Stimulated activated CD8-positive, alpha-beta memory T cell treated with anti-CD3 and anti-CD28 coated beads, Interleukin-7, amount 100 ng/mL, for 24 hours (primary cell): Measurements from ENCODE around the gene ZDHHC22.

ENCODE experiments used
- DNase-seq: peaks from one replicate; pipeline ENCODE4 v3.0.0-alpha.2; 2020; ENCODE audit warnings: low read depth

Gene ZDHHC22

DNA sequence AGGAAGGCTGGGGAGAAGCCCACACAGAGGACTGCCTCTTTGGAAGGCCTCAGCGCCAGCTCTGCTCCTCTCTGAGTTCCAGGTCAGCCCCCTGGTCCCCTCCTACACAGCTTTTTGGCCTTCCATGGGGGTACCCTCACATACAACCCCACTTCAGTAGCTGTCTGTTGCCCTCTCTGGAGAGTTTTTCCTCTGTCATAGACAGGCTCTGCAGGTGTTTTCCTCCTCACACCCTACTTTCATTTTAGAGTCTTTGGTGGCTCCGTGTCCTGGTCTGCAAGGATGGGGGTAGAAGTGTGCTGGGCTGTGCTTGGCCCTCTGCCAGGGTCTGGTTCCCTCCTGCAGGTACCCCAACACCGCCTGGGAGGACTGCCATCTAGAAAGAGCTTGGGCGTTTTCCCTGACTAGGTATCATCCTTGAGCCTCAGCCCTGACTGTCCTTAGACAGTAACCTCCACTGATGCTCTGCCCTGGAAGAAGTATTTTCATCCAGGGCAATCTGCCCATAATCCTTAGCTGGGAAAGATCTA, 15.1 kb downstream of the ZDHHC22 start:
- no peak for DNase-seq

- DNase-seq: no peak
Measured at GRCh38 chr14:77125823-77126325, 15.7 kb downstream of the ZDHHC22 start.

- DNase-seq: no peak
Measured at GRCh38 chr14:77125281-77125801, 16.2 kb downstream of the ZDHHC22 start.

DNA sequence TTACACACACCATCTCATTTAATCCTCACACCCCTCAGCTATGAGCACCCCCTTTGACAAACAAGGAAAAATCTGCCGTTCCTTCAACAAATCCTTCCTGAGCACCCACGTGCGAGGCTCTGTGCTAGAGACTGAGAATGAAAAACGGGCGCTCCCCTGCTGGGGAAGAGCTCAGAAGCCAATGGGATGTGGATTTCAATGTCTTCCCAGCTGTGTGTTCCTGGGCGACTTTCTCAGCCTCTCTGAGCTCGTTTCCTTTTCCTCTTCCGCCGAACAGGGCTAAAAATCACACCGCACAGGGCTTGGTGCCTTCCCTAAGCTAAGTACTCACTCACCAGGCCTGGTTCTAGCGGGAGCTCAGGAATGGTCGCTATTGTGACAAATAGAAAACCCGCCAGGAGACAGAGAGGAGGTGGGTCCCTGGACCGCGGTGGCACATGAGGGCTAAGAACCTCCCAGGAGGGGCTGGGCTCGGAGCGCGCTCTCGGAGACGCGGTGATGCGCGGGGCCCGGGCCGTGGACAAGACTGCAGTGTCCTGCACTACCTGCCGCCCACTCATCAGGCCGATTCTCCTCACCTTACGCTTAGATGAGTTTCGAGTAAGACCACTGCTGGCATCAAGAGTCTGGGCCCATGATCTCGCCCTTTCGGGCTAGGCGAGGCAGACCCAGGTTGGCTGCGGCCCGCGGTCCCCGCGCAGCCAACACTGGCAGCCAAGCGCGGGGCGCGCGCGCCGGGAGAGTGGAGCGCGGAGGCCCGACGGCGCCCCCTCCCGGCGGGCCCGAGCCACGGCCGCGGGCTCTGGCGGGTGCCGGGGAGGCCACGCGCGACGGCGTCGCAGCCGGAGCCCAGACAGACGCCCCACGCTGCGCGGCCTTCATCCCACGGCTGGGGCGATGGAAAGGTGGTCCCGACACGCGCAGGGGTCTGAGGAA, 17.0 kb downstream of the ZDHHC22 start:
- no peak for DNase-seq

GRCh38 chr14:77123381-77124325, 17.9 kb downstream of the ZDHHC22 start:
- no peak for DNase-seq

DNA sequence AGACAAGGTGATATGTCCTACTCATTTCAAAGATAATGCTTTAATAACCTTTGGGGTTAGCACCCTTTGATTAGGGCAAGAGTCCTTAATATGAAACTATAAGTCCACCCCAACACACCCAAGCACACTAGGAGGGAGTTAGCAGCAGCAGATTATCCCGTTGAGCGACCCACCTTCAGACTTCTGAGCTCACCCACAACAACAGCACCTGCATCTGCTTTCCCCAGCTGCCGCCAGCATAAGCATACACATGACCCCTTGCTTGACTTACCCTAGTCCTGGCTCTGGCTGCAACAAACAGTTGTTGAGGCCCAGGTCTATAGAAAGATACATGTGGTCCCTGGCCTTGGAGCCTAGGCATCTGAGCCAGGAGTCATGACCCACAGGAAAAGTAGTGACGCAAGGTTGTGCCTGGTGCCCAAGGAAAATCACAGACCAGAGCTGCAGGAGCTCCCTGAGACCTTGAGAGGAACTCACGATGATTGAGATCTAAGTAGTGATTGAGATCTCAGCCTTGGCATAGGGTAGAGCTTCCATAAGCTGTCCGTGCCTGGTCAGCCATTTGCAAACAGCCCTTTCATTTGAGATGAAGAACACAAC, 19.0 kb downstream of the ZDHHC22 start:
- DNase-seq: no peak

DNA sequence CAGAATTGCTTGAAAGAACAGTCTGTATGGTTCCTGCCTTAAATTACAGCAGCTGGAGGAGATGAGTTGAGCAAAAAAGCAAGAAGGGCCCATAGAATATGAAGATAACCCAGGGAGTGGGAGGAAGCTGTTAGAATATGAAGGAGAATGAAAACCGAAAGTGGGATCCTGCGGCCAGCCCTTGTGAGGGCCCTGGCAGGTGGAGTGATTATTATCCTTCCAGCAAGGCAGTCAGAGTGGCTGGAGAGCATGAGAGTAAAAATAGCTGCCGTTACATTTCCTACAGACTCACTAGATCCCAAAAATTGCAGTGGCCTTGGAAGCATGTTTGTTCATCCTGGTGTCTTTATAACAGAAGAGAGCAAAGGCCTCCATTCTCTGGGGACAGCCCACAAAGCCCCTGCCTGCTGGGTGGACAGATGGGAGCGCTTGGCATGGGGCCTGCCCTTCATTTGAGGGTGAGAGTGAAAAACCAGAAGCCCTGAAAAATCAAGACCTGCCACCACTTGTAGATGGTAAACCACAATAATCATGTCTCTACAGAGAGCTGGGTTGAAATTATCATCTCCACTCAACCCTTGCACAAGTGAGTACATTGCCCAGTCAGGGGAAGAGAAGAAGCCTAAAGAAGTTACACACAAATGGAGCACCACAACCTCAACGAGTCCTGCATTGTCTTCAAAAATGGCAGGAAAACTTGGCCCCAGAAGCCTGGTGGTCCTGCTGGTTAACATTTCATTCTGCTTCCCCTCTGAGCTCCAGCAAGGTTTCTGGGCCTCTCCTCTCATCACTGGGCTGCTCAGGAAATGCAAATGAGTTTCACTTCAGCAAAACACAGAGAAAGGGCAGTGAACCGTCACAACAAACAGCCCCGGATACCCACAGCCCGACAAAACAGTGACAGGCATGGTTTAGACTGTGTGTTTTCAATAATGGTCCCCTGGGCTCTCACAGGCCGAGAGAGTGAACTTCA, 20.5 kb downstream of the ZDHHC22 start:
- DNase-seq: no peak

- no peak for DNase-seq
Measured at GRCh38 chr14:77119851-77120250, 21.7 kb downstream of the ZDHHC22 start.

DNA sequence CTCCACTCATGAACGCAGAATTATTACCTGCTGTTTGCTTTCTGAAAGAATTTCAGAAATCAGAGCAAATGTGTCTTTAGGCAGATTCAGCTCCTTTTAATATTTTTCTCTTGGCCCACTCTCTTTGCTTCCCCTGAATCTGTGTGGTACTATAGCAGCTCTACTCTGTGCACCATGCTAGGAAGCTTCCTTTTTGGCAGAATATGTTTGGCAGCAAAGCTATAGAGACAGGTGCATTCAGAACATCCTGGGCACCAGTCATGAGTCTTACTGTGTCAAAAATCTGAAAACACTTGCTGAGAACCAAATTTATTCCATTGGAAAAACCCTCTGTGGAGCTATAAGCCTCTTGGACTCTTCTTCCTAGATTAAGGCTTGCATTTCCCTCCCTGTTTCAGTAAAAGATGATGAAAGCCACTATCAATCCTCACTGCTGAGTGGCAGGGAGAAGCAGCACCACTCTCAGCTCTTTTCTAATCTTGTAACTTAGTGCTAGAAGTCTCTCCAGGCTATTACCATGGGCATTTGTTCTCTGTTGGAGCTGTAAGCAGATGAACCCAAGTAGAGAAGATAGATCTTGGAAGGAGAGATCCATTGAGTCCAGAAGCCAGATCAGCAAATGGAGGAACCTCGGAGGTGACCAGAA, 25.3 kb downstream of the ZDHHC22 start:
- DNase-seq: no peak

DNA sequence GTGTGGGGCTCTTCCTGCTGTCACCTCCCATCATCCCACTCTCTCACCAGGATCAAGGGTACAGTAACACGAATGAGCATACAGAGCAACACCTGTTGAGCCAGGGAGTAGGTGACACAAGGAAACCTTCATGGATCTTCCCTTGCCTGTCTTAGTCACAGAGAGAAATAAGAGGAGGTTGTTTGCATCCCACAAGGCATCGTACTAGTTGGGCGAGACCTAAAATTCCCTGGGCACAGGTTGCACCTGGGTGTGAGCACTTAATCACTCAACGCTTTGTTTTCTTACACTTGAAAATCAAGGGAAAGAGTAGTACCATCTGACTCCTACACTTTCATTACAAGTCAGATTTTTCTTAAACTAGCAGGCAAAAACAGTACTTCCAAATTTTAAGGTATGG, 27.0 kb downstream of the ZDHHC22 start:
- DNase-seq: no peak

- no peak for DNase-seq
Measured at GRCh38 chr14:77113644-77114043, 27.9 kb downstream of the ZDHHC22 start.

DNA sequence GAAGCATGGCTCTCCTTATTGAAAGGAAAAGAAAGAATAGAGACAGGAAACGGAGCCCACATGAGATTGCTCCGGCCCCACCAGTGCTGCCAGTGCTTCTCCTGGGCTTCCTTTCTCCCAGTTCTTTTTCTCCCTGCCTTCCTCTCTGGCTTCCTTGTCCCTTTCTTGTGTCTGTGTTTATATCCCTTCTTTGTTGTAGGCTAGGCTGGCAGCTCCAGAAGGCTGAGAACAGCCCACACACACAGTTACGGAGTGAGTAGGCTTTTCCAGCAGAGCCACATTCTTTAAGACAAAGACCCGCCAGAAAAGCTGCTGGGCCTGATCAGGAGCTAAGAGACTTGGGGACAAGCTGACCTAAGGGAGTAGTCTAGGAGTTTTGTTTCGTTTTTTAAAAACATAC, 30.6 kb downstream of the ZDHHC22 start:
- no peak for DNase-seq

- DNase-seq: no peak
Measured at GRCh38 chr14:77110286-77110685, 31.3 kb downstream of the ZDHHC22 start.

GRCh38 chr14:77109656-77110055, 31.9 kb downstream of the ZDHHC22 start:
- DNase-seq: no peak

GRCh38 chr14:77108753-77109152, 32.8 kb downstream of the ZDHHC22 start:
- DNase-seq: no peak

DNA sequence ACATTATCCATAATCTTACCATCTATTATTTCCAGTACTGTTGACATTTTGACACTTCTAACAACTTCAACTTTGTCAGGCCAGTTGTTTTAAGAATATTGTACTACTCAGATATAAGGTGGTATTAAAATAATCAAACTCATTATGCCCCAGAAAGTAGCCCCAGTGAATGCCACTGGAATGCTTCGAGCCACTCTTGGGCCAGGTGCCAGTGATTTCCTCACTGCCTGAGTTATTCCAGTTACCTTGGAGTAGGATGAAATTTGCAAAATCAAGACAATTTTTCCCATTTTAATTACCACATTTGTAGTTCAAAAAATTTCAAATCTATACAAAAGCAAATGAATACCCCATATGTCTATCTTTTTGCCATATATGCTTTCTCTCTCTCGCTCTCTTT, 34.4 kb downstream of the ZDHHC22 start:
- no peak for DNase-seq

DNA sequence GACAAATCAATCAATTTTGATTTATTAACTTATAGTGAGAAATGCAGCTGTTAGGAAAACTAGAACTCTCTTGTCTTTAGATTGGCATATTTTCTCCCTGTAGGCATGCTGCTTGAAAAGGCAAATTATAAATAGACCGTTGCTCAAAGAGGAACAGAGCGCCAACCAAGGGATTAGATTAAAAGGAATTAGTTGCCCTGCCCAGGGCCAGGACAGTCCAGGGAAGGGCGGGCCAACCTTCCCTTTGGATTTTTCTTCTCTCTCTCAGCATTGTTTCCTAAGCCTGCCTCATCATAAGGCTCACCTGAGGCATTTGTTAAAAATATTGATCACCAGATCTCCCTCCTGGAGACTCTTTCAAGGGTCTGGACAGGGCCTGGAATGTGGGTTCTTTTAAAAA, 34.9 kb downstream of the ZDHHC22 start:
- DNase-seq: no peak

GRCh38 chr14:77105145-77105939, 36.2 kb downstream of the ZDHHC22 start:
- DNase-seq: no peak

- DNase-seq: no peak
Measured at GRCh38 chr14:77104393-77104792, 37.2 kb downstream of the ZDHHC22 start.
